ENCODE results near the gene UCP2. TPM values are rescaled to one million over a fixed set of nuclear protein-coding genes. Genes with fewer than 3 reads are reported as not detected.
A peak's percentile ranks its signal among the peaks of the same experiment; 100 is the strongest.

The UCP2 gene
- total and polyA plus RNA-seq, 4 donors, result 44.7 to 207 (median 139) TPM

DNA sequence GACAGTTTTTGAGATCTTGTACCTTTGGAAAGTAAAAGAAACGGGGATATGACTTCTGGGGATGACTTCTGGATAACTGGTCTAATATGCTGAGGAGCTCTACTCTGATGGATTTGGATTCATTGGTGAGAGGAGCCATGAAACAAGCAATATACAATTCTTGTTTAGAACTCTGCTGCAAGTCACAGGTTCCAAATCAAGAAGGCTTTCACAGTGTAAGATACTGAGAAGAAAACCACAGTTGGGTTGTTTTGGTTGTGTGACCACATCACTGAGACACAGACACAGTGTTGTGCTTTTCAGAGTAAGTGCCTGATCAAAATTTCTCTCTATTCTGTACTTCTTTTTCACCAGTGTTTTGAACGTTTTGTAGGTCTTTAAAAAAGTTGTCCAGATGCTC is 13.1 kb upstream of the UCP2 start:
- H3K27ac ChIP-seq (ENCODE audit: low read depth in 1 of 2, low read length in 1 of 2), result no peak overlapping the region
- H3K36me3 ChIP-seq (ENCODE audit: control insufficient read depth in 4 of 4, insufficient read depth in 4 of 4, low read length in 4 of 4), result peaks cover 0 to 3% (median 0%) of the 10 kb centered on the region in 4 donors
- H3K9ac ChIP-seq (ENCODE audit: insufficient read depth in 1 of 2, low read length in 2 of 2), result no peak overlapping the region
- H3K27me3 ChIP-seq (ENCODE audit: control insufficient read depth in 3 of 3, insufficient read depth in 3 of 3, low read length in 2 of 3), result no peaks in the 10 kb centered on the region
- peaks cover 0 to 7% (median 0%) of the 10 kb centered on the region in 5 donors for H3K4me1 ChIP-seq (ENCODE audit: control insufficient read depth in 5 of 5, insufficient read depth in 5 of 5, low read length in 5 of 5)
- no peak overlapping the region for H3K4me3 ChIP-seq
- H3K9me3 ChIP-seq (ENCODE audit: control insufficient read depth in 4 of 4, insufficient read depth in 3 of 4, low read length in 3 of 4), result no peaks in the 10 kb centered on the region
- TF ChIP-seq, protein P1, sequence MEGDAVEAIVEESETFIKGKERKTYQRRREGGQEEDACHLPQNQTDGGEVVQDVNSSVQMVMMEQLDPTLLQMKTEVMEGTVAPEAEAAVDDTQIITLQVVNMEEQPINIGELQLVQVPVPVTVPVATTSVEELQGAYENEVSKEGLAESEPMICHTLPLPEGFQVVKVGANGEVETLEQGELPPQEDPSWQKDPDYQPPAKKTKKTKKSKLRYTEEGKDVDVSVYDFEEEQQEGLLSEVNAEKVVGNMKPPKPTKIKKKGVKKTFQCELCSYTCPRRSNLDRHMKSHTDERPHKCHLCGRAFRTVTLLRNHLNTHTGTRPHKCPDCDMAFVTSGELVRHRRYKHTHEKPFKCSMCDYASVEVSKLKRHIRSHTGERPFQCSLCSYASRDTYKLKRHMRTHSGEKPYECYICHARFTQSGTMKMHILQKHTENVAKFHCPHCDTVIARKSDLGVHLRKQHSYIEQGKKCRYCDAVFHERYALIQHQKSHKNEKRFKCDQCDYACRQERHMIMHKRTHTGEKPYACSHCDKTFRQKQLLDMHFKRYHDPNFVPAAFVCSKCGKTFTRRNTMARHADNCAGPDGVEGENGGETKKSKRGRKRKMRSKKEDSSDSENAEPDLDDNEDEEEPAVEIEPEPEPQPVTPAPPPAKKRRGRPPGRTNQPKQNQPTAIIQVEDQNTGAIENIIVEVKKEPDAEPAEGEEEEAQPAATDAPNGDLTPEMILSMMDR (IDR thresholded peaks at IDR 0.05; ENCODE audit: control extremely low read depth, extremely low read depth), result no peak
- 80 to 83% methylated on average over 2 of the region's 2 CpGs for WGBS, 2 donors
- no peak for ATAC-seq (ENCODE audit: insufficient read depth, low FRiP score)
- no peak for DNase-seq

DNA sequence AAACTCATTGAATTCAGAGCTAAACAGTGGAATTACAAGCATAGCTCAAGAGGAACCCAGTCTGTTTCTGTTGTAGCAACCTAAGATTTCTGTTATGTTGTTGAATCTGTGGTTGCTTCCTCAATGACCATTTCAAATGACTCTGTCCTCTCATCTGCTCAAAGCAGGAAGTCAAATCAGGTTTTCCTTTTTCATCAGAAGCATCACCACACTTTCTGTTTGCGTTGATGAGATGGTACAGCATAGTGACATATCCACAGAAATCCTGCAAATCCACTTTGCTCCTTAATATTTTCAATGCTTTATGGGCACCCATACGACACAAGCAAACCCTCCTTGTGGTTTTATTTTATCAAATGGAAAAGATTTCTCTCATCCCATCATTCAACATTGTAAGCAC is 12.6 kb upstream of the UCP2 start:
- no peak for ATAC-seq (ENCODE audit: insufficient read depth, low FRiP score)
- no peak overlapping the region for H3K4me3 ChIP-seq
- TF ChIP-seq, protein P1 (IDR thresholded peaks at IDR 0.05; ENCODE audit: control extremely low read depth, extremely low read depth), result no peak
- no peaks in the 10 kb centered on the region for H3K9me3 ChIP-seq (ENCODE audit: control insufficient read depth in 4 of 4, insufficient read depth in 3 of 4, low read length in 3 of 4)
- 36 to 57% methylated on average over 2 of the region's 2 CpGs for WGBS, 2 donors
- H3K27ac ChIP-seq (ENCODE audit: low read depth in 1 of 2, low read length in 1 of 2), result no peak overlapping the region
- H3K27me3 ChIP-seq (ENCODE audit: control insufficient read depth in 3 of 3, insufficient read depth in 3 of 3, low read length in 2 of 3), result no peaks in the 10 kb centered on the region
- DNase-seq, result peak in 2 of 3 donors; percentile 31 to 37
- no peaks in the 10 kb centered on the region for H3K36me3 ChIP-seq (ENCODE audit: control insufficient read depth in 4 of 4, insufficient read depth in 4 of 4, low read length in 4 of 4)
- no peak overlapping the region for H3K9ac ChIP-seq (ENCODE audit: insufficient read depth in 1 of 2, low read length in 2 of 2)
- H3K4me1 ChIP-seq (ENCODE audit: control insufficient read depth in 5 of 5, insufficient read depth in 5 of 5, low read length in 5 of 5), result peaks cover 0 to 7% (median 0%) of the 10 kb centered on the region in 5 donors

DNA sequence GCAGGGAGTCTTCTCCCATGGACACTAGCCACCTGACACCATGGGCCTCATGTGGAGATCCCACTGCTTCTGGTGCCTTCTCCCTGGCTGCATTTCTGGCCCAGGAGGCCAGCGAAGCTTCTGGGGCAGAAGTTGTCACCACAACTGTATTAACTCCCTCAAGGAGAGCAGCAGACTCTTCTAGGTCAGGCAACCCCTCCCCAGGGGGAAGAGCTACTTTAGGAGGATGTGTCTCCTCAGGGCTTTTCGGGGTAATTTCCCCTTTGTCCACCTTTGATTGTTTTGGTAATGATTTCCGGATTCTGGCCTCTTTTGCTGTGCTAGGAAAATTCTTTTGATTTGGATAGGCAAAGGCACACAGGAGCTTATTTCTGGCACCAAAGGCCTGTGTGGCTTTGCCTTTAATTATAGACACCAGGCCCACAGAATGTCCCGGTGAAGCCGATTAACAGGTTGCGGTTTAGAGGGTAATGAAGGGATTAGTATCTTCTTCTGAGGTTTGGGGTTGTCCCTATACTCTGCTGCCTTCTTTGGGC is 8.9 kb upstream of the UCP2 start:
- no peak for DNase-seq

More for the DNA sequence above, 8.9 kb upstream of the UCP2 start:
- H3K9ac ChIP-seq (ENCODE audit: insufficient read depth in 1 of 2, low read length in 2 of 2), result no peak overlapping the region
- H3K36me3 ChIP-seq (ENCODE audit: control insufficient read depth in 4 of 4, insufficient read depth in 4 of 4, low read length in 4 of 4), result no peaks in the 10 kb centered on the region
- peaks cover 0 to 7% (median 0%) of the 10 kb centered on the region in 5 donors for H3K4me1 ChIP-seq (ENCODE audit: control insufficient read depth in 5 of 5, insufficient read depth in 5 of 5, low read length in 5 of 5)
- 82 to 87% methylated on average over 6 of the region's 6 CpGs for WGBS, 2 donors
- no peaks in the 10 kb centered on the region for H3K9me3 ChIP-seq (ENCODE audit: control insufficient read depth in 4 of 4, insufficient read depth in 3 of 4, low read length in 3 of 4)
- H3K27ac ChIP-seq (ENCODE audit: low read depth in 1 of 2, low read length in 1 of 2), result no peak overlapping the region
- H3K27me3 ChIP-seq (ENCODE audit: control insufficient read depth in 3 of 3, insufficient read depth in 3 of 3, low read length in 2 of 3), result no peaks in the 10 kb centered on the region
- H3K4me3 ChIP-seq, result no peak overlapping the region
- TF ChIP-seq, protein P1 (IDR thresholded peaks at IDR 0.05; ENCODE audit: control extremely low read depth, extremely low read depth), result no peak
- ATAC-seq (ENCODE audit: insufficient read depth, low FRiP score), result no peak
